Fibroblast of upper back skin (primary cell): ENCODE data around the gene SIGLEC1.

Experiments
- DNase-seq: peaks from one replicate; pipeline ENCODE4 v3.0.0-alpha.2; 2013

SIGLEC1 gene

DNA sequence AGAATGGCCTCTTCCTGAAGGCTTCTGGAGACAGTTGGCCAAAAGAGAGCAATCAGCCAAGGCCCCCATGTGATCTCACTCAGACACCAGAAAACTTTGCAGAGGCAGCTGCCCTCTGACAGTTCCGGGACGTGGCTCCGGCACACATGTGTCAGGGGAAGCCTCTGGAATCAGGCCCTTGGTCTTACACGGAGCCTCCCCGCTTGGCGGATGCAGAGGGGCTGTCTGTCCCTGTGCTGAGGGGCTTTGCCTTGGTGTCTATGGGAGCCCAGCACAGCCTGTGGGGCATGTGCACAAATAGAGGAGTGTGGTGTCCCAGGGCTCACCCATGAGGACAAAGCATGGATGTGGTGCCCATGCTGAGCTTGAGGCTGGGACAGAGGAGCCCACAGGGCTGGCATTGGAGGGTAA is 13.8 kb downstream of the SIGLEC1 start:
- DNase-seq, result no peak

DNA sequence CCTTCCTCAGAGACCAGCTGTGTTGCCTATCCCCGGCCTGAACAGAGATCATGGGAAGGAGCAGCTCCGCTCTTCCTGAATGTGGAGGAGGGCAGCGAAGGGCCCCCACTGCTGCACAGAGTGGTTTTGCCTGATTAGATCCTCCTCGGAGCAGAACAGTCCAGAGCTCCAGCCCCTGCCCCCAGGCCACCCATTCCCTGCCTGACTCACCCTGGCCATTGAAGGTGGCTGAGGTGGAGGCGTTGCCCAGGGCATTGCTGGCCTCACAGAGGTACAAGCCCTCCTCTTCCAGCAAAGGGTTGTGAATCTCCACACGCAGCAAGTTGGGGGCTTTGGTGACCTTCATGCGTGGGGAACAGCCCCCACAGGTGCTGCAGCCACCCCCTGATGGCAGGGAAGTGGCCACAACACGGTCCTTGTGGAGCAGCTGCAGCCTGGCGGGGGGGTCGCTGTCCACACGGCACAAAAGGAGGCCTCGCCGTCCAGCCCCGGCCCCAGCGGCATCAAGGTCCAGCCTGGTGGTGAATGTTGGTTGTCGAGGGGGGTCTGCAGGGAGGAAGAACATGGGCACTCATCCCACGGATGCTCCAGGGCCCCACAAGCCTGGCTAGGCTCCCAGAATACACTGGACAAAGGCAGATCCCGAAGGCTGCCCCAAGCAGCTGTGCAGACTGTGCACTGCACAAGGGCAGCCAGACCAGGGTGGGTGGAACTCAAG is 14.7 kb downstream of the SIGLEC1 start:
- no peak for DNase-seq

DNA sequence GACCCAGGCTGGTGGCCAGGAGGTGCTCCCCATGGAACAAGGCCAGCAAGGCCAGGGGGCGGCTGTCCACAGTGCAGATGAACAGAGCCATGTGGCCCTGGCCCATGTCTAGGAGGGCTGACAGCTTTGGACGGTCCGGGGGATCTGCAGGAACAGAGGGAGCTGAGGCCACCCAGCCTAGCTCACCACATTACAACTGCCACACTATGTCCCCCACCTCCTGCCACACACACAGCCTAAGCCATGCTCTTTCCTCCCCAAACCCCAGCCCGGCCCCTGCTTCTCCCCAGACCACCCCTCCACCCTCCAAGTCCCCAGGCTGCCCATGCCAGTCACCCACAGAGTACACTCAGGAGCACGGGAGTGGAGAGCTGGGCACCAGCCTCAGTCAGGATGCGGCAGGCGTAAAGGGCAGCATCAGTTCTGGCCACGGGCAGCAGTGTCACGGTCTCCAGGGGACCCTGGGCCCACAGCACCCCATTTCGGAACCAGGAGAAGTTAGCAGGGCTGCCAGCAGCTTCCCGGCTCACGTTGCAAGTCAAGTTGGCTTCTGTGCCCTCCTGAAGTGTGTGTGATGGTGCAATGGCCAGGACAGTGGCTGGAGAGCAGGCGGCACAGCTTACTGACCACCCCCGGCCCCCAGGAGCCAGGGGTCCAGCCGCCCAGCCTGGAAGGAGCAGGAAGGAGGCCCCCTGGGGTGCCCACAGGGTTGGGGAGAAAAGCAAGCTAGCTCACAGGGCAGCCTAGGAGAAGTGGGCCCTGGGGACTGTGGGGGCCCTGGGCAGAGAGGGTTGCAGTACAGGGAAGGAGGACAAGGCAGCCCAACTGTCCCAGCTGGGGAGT is 15.4 kb downstream of the SIGLEC1 start:
- no peak for DNase-seq

DNA sequence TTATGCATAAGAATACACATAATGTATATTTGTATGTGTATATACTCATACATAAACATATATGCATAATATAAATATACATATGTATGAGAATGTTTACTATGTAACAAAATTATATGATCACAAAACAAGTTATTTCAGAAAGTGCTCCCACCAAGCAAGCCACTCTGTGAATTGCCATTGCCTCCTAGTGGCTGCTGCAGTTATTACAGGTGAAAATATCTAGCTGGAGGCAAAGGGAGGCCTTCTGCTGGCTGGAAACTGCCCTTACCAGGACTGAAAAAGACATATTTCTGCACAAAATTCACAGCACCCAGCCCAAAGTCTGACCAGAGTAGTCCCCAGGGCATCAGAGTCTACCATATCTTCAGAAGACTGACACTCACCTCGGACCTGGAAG is 16.2 kb downstream of the SIGLEC1 start:
- no peak for DNase-seq

DNA sequence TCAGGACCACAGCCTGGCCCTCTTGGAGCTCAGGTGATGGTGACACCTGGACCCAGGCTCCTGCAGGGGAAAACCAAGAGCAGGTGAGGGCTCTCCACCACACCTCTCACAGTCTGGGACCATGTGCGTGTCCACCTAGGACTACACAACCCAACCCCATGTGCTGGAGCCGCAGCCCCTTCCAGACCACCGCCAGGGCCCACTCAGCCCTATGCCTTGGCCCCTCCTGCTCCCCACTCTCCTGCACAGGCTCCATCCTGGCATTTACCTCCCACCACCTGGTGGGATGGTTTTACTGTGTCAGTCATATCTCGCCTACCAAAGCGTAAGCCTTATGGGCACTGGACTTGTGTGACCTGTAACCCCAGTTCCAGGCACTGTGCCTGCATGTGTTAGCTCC is 17.5 kb downstream of the SIGLEC1 start:
- DNase-seq, result no peak

DNA sequence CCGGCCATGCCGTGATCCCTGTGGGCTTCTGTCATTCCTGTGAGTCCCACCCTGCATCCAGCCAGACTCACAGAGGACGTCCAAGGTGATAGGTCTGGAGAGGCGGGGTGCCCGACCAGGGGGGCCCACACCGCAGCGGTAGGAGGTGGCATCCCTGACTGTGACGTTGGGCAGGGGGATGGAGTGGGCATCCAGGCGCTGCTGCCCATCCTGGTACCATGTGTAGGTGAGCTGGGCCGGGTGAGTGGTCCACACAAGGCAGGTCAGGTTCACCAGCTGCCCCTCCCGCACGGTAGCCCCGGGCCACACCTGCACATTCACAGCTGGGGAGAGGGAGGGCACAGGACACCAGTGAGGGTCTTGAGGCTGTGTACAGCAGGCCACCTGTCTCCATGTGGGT is 19.0 kb downstream of the SIGLEC1 start:
- DNase-seq, result no peak

DNA sequence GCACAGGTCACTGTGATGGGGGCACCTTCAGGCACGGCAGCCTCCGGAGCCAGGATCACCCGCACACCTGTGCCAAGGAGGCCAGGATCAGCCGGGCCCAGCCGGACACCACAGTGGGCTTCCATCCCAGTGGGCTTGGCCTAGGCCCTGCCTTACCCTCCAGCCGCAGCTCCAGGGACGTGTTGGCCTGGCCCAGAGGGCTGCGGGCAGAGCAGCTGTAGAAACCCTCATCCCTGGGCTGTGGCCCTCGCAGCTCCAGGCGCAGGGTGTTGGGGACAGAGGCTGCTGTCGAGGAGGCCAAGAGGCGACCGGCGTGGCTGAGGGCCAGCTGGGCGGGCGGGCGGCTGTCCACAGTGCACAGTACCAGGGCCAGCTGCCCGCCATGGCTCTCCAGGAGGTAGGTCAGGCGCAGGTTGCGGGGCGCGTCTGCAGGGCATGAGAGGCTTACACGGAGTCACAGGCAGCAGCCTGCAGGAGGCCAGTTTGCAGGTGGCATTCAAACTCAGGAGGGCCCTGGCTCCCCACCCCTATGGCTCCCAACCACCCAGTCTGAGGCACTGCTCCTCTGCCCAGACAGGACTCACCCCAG is 19.6 kb downstream of the SIGLEC1 start:
- DNase-seq, result no peak

DNA sequence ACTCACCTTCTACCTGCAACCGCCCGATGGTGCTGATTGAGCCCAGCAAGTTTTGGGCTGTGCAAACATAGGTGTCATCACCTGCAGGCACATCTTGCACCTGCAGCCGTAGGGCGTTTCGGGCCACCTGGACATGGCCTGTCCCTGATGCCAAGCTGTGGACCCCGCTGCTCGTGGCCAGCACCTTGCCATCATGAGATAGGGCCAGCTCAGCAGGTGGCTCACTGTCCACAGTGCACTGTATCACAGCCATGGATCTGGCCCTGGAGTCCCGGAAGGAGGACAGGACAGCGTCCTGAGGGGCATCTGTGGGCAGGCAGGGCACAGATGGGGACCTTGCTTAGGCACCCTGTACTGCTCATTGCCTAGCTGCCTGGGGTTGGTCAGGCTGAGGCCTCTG is 20.5 kb downstream of the SIGLEC1 start:
- DNase-seq, result no peak

DNA sequence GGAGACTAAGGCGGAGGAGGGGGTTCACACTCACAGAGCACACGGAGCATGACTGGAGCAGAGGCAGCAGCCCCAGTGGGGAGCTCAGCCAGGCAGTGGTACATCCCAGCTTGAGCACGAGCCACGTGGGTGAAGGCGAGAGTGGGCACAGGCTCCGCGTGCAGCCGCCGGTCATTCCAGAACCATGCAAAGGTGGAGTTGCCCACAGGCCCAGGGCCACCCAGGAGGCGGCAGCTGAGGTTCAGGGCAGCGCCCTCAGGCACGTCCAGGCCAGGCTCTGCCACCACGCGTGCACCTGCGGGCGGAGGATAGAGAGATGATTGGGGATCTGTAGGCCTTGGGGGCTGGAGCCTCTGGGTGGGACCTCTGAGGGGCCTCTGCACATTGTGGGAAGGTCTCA is 21.1 kb downstream of the SIGLEC1 start:
- no peak for DNase-seq

DNA sequence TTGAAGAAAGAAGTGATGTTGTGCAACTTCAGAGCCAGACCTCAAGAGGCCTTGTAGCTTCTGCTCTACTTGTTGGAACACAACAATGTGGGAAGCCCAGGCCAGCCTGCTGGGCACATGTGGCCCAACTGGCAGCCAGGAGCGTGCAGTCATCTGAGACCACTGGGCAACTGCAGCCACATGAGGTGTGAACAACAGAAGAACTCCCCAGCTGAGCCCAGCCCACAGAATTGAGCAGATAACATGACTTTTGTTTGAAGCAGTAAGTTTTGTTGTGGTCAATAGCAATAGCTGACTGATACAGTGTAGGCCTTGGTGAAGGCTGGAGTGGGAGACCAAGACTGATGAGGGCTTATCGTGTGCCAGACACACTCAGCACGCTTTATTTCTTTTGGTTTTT is 22.0 kb downstream of the SIGLEC1 start:
- DNase-seq, result no peak

DNA sequence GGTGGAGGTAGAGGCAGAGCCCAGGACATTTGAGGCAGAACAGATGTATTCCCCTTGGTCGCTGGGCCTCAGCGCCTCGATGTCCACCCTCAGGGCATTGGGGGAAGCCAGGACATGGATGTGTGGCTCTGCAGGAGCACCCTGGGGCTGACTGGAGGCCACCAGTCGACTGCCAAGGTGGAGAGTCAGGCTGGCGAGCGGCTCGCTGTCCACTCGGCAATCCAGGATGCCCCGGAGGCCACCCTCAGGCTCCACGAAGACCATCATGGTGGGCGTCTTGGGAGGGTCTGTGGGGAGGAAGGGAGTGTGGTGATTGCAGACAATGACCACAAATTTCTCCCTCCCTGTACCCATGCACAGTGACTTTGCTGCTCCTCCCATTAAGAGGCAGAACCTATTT is 22.4 kb downstream of the SIGLEC1 start:
- DNase-seq, result no peak

DNA sequence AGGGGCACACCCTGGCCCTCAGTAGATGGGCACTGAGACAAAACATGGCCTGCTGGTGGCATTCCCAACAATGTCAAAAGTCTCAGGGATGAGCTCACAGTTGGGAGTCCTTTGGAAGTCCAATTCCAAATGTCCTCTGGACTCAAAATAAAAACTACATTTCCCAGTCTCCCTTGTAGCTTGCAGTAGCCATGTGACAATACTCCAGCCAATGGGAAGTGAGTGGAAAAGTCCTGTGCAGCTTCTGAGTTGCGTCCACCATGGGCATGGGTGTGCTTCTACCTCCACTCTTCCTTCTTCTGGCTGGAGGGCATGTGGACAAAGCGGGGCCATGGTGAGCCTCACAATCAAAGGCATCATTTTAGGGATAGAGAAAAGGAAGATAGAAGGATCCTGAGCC is 24.7 kb downstream of the SIGLEC1 start:
- peak; percentile 70 for DNase-seq

DNA sequence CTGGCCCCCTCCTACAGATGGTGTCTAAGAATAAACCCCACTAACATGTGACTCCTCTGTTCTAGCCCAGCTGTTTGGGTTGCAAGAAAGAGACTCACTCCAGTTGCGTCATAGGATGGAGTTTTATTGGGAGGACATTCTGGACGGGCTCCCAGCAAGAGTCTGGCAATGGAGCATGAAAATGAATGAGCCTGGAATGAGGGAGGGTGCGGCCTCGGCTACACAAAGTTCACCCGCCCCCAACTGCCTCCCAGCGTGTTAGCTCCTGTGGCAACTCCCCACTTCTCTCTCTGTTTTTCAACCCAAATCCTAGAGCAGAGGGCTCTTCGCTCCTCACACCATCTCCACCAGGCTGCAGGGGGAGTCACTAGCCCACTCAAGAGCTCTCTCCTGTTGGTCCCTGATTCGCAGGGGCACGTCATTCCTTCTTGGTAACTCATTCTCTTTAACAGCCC is 25.5 kb downstream of the SIGLEC1 start:
- peak; percentile 93 for DNase-seq

DNA sequence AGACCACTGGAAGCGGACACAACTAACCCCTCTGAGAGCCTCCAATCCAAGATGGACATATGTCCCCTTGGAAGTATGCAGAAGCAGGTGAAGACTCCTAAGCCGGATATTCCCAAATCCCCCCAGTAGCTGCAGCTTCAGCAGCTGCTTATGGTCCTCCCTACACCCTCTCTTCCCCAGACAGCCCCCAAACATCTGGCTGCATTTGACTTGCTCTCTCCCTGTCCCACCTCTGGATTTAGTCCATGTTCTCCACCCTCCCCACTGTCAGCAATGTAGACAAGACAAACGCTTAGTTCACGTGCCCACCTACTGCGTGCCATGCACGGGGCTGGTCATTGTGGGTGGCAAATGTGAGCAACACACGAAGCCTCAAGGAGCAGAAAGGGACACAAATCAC is 26.0 kb downstream of the SIGLEC1 start:
- no peak for DNase-seq

DNA sequence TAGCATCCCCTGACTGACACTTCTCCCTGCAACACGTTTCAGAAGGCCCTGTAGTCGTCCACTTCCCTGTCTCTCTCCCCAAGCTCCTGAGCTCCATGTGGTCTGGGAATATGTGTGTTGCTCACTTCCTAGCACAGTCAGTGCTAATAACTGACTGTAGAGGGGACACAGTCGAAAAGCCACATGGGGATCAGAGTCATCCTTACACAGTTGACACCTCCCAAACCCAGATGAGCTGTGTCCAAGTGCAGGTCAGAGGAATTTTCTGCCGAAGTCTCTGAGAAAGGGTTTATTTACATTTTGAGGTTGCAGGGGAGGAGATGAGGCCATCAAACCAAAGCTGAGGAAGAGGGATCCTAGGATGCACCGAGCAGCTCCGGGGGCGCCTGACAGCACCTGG is 27.1 kb downstream of the SIGLEC1 start:
- no peak for DNase-seq

DNA sequence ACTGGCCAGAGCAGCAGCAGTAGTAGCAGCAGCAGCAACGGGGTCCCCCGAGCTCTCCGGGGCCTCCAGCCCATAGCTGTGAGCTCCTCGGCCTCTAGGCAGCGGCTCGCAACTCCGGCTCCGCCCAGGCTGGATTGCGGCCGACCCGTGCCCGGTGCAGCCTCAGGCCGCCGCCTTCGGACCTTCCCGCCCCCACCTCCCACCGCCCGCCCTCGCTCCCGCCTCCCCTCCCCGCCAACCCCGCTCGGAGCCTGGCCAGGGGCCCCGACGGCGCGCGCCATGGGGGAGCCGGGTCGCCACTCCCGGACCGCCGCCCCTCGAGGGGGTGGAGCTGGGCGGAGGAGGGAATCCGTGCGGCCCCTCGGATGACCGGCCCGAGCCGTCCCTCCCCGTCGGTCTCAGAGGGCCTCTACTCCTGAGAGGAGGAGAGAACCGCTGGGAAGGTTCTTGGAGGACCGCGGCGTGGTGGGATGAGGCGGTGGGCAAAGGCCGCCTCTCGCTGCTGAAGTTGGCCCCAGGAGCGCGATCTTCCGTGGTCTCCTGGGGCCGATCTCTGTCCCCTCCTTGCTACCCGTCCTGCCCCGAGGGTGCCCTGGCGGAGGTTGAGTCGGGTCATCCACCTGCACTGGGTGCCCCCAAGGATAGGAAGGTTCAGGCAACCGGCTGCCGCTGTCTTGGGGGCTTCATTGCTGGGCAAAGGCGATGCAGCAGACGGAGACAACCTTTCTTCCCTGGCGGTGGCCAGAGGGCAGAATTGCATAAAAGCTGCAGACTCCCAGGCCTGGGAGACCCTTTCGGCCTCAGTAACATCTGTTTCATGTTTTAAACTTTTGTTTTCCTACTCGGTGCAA is 30.2 kb downstream of the SIGLEC1 start, which contains the start of gene ADAM33:
TSS of gene ADAM33 (minus strand) at position 80 of the 851 bp plus-strand sequence. CDS start at position 74, 6 bp downstream.
- DNase-seq, result peak; percentile 23

DNA sequence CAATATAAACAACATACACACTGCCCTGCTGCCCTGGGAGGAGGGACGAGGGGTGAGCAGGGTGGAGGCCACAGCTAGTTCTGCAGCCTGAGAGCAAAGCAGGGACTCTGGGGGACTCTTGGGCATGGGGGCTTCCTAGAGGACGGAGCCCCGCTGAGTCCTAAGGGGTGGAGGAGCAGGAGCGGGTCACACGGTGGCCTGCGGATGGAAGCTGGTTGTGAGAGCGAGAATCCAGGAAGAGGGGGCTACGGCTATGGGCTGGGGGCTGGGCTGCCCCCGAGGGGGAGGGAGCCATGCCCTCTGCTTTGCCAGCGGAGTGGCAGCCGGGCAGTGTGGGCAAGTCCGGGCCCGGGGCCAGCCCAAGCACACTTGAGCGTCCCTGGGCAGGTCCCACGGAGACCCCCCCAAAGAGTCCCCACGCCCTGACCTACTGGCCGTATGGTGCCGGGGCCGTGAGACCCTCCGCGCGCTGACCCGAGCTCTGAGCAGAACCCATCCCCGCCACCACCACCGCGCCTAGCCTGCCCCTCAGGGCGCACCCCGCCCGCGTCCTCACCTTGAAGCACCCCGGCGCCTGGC is 31.0 kb downstream of the SIGLEC1 start:
- DNase-seq, result no peak

DNA sequence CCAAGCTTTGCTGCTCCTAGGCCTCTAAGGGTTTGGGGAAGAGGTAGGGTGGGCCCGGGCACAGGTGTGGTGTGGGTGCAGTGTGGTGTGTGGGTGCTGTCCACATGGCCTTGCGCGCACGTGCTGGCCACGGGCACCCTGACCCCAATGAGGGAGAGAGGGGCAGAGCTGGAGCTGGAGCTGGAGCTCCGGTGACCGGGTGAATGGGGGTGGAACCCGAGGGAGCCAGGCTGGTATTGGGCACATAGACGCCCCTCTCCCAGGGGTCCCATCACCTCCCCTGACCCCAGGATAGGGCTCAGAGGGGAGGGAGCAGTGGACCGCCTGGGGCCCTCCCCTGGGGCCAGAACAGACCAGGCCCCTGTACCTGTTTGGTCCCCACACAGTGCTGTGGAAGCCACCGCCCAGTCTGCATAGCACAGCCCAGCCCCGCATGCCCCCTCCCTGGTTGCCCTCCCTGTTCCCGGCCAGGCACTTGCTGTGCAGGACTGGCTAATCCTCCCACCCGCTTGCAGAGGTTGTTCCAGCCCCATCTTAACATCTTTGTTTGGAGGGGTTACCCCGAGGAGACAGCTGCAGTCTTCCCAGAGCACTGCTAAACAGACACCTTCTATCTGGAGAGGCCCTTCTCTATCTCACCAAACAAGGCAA is 31.6 kb downstream of the SIGLEC1 start:
- DNase-seq, result no peak

DNA sequence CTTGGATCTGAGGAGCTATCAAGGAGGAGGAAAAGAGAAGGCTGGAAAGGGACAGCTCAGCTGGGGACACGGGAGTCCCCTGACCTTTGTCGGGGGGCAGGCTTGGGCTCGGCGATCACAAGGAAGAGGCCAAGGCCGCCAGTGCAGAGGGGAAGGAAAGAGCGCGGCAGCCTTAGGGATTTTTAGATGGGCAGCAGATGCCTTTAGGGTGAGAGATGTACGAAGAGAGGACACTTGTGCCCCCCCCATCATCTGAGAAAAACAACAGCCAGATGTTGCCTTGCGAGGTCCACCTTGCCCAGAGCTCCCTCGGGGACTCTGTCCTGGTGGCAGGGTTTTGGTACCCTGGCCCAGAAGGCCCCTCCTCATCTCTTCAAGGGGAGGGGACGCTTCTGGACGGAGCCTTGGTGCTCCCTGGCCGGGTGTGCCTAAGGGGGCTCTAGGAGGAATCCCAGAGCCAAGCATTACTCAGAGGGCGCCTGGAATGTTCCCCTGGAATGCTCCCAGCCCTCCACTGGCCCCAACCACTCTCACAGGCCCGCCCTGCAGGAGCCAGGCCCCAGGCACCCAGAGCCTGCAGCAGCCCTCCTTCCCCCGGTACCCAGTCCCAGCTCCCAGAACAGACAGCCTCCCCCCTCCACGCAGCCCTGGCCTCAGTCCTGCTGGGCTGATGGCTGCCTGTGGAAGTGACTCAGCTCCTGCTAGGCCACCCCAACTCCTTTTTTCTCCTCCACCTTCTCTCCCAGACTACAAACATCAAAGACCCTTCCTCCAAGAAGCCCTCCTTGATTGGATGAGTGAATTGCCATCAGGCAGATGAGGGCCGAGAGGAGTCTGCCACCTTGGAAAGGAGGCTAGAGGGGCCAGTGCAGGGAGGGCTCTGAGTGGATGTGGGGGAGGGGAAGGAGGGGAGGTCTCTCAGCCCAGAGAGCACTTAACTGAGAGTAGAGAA is 32.4 kb downstream of the SIGLEC1 start:
- peak; percentile 86 for DNase-seq

DNA sequence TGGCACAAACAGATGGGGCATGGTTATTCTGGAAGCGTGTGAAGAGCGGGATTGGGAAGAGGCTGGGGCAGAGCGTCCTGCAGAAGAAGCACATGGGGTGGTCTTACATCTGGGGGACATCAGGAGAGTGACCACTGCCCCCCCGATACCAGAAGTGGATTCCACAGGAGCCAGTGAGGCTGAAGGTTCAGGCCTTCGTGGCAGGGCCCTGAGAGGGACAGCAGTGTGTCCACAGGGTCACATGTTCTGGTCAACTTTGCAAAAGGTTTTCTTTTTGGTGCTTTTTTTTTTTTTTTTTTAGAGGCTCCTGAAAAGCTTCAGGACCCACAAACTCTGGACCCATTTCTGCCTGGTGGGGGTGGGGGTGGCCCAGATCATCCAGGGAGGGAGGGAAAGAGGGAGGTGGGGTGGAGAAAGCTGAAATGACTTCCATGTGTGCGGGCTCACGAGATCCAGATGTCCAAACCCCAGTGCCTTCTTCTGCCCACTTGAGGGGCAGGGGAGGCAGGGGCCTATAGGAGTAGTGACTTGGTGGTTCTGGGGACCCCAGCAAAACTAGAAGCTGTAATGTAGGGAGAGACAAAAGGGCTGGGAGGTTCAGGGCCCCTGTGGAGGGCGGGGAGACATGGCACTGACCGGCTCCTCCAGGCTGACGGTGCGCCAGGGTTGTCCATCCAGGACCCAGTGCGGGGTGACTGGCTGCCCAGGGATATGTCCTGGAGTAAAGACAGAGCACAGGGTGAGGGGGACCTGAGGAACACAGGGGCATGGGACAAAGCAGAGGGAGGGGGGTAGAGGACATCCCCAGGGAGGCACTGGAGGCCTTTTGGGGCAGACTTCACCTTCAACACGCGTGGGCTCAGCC is 33.3 kb downstream of the SIGLEC1 start:
- peak; percentile 59 for DNase-seq
